ENCODE measurements around the gene ATP8B1.
"Not testable (repeated sequence)": the region's sequence is repeated elsewhere in the genome, so short reads cannot be mapped to it uniquely, and the experiment has no call there.

DNA sequence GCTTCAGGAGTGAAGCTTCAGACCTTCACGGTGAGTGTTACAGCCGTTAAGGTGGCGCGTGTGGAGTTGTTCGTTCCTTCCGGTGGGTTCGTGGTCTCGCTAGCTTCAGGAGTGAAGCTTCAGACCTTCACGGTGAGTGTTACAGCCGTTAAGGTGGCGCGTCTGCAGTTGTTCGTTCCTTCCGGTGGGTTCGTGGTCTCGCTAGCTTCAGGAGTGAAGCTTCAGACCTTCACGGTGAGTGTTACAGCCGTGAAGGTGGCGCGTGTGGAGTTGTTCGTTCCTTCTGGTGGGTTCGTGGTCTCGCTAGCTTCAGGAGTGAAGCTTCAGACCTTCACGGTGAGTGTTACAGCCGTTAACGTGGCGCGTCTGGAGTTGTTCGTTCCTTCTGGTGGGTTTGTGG, 160.7 kb downstream of the ATP8B1 start:
- not testable (repeated sequence) for TF ChIP-seq CTCF, POLR2A (IDR thresholded peaks at IDR 0.05)

All from prostate gland (tissue), 2 donors.